ENCODE data around the gene CRYL1.

CRYL1 gene

GRCh38 chr13:20494656-20495055 lies 31.0 kb downstream of the CRYL1 start:
- DNase-seq (ENCODE audit: low read depth), result no peak

DNA sequence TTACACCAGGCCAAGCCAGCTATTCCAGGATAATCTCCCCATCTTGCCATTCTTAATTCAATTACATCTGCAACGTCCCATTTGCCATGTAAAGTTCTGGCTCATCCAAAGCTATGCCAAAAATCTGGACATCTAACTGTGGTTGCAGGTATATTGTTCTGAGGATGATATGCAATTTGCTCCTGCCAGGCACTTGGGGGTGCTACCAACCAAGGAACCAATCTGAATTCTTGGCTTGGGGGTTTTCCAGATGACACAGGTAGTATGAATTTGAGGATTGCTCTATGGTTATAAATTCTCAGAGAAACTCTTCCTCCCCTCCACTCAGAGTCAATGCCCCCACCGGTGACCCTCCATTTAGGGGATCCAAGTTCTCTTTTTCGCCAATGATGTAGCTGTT lies 33.0 kb downstream of the CRYL1 start:
- no peak for DNase-seq (ENCODE audit: low read depth)

GRCh38 chr13:20491926-20492435 lies 33.7 kb downstream of the CRYL1 start:
- no peak for DNase-seq (ENCODE audit: low read depth)

DNA sequence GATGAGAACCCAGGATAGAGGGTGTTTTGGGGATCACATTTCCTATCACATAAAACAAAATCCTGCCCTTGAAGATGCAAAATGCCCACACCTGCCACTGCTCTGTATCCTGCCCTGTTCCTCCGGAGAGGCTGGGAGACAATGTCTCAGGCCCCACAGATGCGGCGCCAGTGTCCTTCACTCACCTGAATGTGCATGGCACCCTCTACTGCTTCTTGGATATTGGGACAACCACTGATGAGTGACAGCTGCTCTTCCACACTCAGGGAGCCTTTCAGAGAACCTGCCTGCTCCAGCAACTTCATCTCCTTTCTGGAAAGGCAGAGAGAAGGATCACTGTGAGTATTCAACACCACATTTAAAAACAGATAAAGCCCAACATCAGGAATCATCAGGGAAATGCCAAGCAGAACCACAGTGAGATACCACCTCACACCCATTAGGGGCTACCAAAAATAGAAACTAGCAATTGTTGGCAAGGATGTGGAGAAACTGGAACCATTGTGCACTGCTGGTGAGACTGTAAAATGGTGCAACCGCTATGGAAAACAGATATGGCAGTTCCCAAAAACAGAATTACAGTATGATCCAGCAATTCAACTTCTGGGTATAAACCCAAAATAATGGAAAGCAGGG lies 36.4 kb downstream of the CRYL1 start:
- DNase-seq (ENCODE audit: low read depth), result peak; percentile 40

DNA sequence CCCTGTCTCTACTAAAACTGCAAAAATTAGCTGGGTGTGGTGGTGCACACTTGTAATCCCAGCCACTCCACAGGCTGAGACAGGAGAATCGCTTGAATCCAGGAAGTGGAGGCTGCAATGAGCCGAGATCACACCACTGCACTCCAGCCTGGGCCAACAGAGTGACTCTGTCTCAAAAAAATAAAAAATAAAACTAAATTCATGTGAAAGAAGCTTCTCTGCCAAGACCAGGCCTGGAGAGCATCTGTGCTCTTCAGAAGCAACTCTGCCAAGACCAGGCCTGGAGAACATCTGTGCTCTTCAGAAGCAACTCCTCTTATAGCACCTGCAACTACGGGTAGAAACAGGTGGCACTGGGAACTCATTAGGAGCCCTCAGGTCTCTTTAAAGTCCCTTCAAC lies 37.7 kb downstream of the CRYL1 start:
- no peak for DNase-seq (ENCODE audit: low read depth)

DNA sequence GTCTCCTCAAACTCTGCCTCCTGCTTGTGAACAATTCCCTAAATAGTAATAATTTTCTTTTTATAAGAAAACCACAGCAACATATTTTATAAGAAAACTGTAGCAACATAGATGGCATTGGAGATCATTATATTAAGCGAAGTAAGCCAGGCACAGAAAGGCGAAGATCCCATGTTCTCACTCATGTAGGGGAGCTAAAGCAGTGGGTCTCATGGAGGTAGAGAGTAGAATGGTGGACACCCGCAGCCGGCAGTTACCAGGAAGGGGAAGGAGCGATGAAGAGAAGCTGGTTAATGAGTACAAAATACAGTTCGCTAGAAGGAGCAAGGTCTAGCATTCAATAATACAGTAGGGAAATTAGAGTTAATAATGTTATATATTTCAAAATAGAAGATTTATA lies 42.9 kb downstream of the CRYL1 start:
- no peak for DNase-seq (ENCODE audit: low read depth)

GRCh38 chr13:20482275-20482761 lies 43.3 kb downstream of the CRYL1 start:
- DNase-seq (ENCODE audit: low read depth), result no peak

GRCh38 chr13:20477394-20477793 lies 48.3 kb downstream of the CRYL1 start:
- no peak for DNase-seq (ENCODE audit: low read depth)

DNA sequence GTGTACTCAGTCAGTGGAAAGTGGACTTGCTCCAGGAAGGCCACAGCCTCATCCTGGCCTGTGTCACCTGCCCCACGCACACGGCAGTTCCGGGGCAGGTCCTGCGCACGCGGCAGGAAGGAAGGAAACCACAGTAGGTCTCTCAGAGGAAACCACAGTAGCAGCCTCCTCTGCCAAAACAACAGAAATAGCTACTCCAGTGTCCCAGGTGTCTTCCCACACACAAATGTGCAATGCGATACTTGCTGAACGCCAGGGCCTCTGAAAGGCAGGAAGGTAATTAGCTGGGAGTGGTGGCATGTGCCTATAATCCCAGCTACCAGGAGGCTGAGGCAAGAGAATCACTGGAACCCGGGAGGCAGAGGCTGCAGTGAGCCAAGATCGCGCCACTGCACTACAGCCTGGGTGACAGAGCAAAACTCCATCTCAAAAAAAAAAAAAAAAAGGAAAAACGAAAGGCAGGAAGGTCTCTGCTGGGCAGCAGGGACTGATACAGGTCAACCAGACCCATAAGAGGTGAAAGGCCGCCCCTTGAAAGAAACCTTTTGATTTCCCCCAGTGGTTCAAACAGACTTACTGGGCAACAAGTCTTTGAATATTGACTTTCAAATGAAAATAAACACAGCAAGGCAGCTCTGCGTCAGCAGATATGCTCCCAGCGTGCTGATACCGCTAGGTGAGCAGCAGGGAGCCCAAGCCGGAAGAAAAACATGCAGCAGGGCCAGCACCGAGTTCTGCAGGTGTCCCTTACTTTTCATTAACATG lies 49.5 kb downstream of the CRYL1 start:
- DNase-seq (ENCODE audit: low read depth), result peak; percentile 46

GRCh38 chr13:20474515-20474914 lies 51.1 kb downstream of the CRYL1 start:
- DNase-seq (ENCODE audit: low read depth), result no peak

GRCh38 chr13:20473888-20474287 lies 51.8 kb downstream of the CRYL1 start:
- DNase-seq (ENCODE audit: low read depth), result no peak

- DNase-seq (ENCODE audit: low read depth), result no peak
Observed at GRCh38 chr13:20473139-20473538, 52.5 kb downstream of the CRYL1 start.

DNA sequence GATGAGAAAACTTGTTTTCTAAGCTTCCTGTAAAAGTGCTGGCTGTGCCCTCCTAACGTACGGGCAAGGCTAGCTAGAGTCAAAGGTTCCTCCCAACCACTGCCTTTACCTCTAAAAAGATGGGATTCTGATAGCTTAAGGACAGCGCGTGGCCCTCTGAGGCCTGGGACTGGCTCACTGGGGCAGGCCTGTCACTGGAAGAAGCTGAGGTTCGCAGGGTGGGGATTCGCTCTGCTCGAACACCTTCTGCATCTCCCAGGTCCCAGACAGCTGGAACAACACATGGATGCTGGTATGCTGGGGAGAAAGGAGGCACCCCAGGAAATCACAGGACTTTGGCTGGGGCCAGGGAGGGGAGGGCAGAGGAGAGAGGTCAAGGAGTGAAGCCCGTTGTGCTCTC lies 53.1 kb downstream of the CRYL1 start:
- DNase-seq (ENCODE audit: low read depth), result no peak

- DNase-seq (ENCODE audit: low read depth), result no peak
Observed at GRCh38 chr13:20470136-20470535, 55.5 kb downstream of the CRYL1 start.

GRCh38 chr13:20466371-20466770 lies 59.3 kb downstream of the CRYL1 start:
- DNase-seq (ENCODE audit: low read depth), result no peak

GRCh38 chr13:20465218-20465879 lies 60.3 kb downstream of the CRYL1 start:
- no peak for DNase-seq (ENCODE audit: low read depth)

- DNase-seq (ENCODE audit: low read depth), result no peak
Observed at GRCh38 chr13:20462921-20463320, 62.7 kb downstream of the CRYL1 start.

DNA sequence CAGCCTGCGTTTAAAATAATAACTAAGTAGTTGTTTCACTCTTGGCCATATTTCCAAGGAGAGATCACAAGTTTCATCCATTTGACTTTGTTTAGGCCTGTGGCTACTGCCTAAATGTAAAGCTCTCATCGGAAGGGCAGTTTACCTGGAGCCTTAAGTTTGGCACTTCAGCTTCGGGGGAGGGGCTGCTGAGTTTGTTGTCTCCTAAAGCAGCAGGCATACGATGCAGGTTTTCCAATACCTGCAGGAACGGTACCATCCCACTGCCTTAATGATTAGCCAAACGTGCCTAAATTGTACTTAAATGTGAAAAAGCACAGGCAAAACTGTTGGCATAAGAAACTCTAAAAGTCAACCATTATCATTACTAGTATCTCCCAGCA lies 63.1 kb downstream of the CRYL1 start:
- no peak for DNase-seq (ENCODE audit: low read depth)

- DNase-seq (ENCODE audit: low read depth), result no peak
Observed at GRCh38 chr13:20461860-20462532, 63.7 kb downstream of the CRYL1 start.

DNA sequence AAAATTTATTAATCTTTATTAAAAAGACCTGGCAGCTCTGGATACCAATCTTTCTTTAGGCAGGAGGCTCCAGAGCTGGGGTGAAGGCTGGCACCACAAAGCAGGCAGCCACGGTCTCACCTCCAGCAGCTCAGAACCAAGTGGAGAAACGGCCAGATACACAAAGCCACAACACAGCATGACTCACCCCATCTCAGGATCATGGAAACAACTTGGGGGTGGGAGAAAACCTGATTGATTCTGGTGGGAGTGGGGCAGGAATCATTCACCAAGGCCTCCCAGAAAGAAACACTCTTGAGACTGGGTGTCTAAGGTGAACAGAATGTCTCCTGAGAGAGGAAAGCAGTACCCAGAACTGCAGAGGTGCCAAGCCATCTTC lies 64.2 kb downstream of the CRYL1 start:
- no peak for DNase-seq (ENCODE audit: low read depth)

DNA sequence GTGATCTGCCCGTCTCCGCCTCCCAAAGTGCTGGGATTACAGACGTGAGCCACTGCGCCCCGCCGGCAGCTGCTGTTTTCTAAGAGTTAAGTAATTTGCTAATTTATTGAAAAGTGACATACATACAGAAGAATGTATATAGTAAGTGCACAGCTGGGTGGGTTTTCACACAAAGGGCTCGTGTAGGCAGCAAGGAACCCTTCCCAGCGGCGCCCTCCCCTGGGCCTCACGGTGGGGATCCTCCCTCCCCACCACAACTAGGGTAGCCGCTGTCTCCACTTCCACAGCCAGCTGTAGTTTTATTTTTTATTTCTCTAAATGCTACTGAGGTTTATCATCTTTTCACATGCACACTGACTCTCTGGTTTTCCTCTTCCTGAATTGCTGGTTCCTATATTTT lies 64.9 kb downstream of the CRYL1 start:
- DNase-seq (ENCODE audit: low read depth), result no peak

- DNase-seq (ENCODE audit: low read depth), result no peak
Observed at GRCh38 chr13:20457670-20458069, 68.0 kb downstream of the CRYL1 start.
